Measurements from ENCODE around the gene TTLL5. TPM values are rescaled to one million over a fixed set of nuclear protein-coding genes. Genes with fewer than 3 reads are reported as not detected.

Gene TTLL5
- total RNA-seq, 5 donors from 2014 or later (not counting 1 experiment from before 2014, with no cell fraction given) = 15.4 to 36.2 (median 22.2) TPM

GRCh38 chr14:75784314-75784686, 123.3 kb downstream of the TTLL5 start:
- DNase-seq = no peak
- H3K4me3 Mint-ChIP-seq = no peak overlapping the region
- no peak for ATAC-seq (replicated peaks in 1 of 4)
- H3K27me3 Mint-ChIP-seq = no peaks in the 10 kb centered on the region
- CTCF ChIA-PET = no interaction called here
- peaks cover 0 to 11% (median 3%) of the 10 kb centered on the region in 3 donors for H3K9me3 Mint-ChIP-seq
- H3K27ac ChIP-seq (ENCODE audit: low read length) = no peak overlapping the region
- POLR2A ChIA-PET = no interaction called here
- no peaks in the 10 kb centered on the region for H3K9me3 ChIP-seq
- peaks cover 0 to 5% (median 0%) of the 10 kb centered on the region in 3 donors for H3K4me1 Mint-ChIP-seq
- WGBS (ENCODE audit: insufficient coverage) = 80% methylated on average over 1 of the region's 3 CpGs
- H3K27me3 ChIP-seq (replicated peaks in 1 of 2; ENCODE audit: control insufficient read depth in 2 of 2, extremely low read depth in 1 of 2, insufficient read depth in 2 of 2, low read length in 1 of 2) = no peaks in the 10 kb centered on the region
- H3K4me1 ChIP-seq (ENCODE audit: control insufficient read depth in 1 of 2, extremely low read depth in 1 of 2, insufficient read depth in 2 of 2, low read length in 2 of 2) = no peaks in the 10 kb centered on the region
- H3K27ac Mint-ChIP-seq = no peak overlapping the region
- H3K36me3 Mint-ChIP-seq = peaks cover 72% of the 10 kb centered on the region
- H3K36me3 ChIP-seq (ENCODE audit: control insufficient read depth in 2 of 2, extremely low read depth in 1 of 2, insufficient read depth in 1 of 2, low read length in 1 of 2) = peaks cover 8 to 9% of the 10 kb centered on the region in 2 donors
- H3K4me3 ChIP-seq (ENCODE audit: control insufficient read depth in 1 of 2, extremely low read depth in 1 of 2, low read length in 1 of 2) = no peak overlapping the region

- Mint-ChIP-seq H3K27me3 (no peaks in the 10 kb centered on the region), H3K9me3 (peaks cover 8 to 31% (median 11%) of the 10 kb centered on the region in 3 donors), H3K27ac (no peak overlapping the region), H3K36me3 (peaks cover 54% of the 10 kb centered on the region), H3K4me3 (no peak overlapping the region), H3K4me1 (no peaks in the 10 kb centered on the region)
- ATAC-seq (replicated peaks in 1 of 4) = no peak
- H3K4me3 ChIP-seq (ENCODE audit: control insufficient read depth in 1 of 2, extremely low read depth in 1 of 2, low read length in 1 of 2) = no peak overlapping the region
- H3K36me3 ChIP-seq (ENCODE audit: control insufficient read depth in 2 of 2, extremely low read depth in 1 of 2, insufficient read depth in 1 of 2, low read length in 1 of 2) = no peaks in the 10 kb centered on the region
- DNase-seq = no peak
- WGBS (ENCODE audit: insufficient coverage) = no CpG with 5 or more reads among the region's 2 CpGs
- H3K4me1 ChIP-seq (ENCODE audit: control insufficient read depth in 1 of 2, extremely low read depth in 1 of 2, insufficient read depth in 2 of 2, low read length in 2 of 2) = no peaks in the 10 kb centered on the region
- CTCF ChIA-PET = interaction anchor here in 1 of 2 donors (0.7 kb wide), 1 partner anchor 854 kb away, joined by 3 read pairs; no protein-coding TSS in a partner anchor
- POLR2A ChIA-PET = no interaction called here
- H3K27ac ChIP-seq (ENCODE audit: low read length) = no peak overlapping the region
- no peaks in the 10 kb centered on the region for H3K27me3 ChIP-seq (replicated peaks in 1 of 2; ENCODE audit: control insufficient read depth in 2 of 2, extremely low read depth in 1 of 2, insufficient read depth in 2 of 2, low read length in 1 of 2)
- H3K9me3 ChIP-seq = no peaks in the 10 kb centered on the region
These were observed 132.8 kb downstream of the TTLL5 start for GRCh38 chr14:75793806-75794205.

GRCh38 chr14:75794615-75795038, 133.6 kb downstream of the TTLL5 start:
- Mint-ChIP-seq H3K27me3 (no peaks in the 10 kb centered on the region), H3K36me3 (peaks cover 59% of the 10 kb centered on the region), H3K4me3 (no peak overlapping the region), H3K9me3 (peaks cover 13 to 34% (median 14%) of the 10 kb centered on the region in 3 donors), H3K27ac (peak overlapping the region in 1 of 2 donors; percentile 35), H3K4me1 (no peaks in the 10 kb centered on the region)
- H3K36me3 ChIP-seq (ENCODE audit: control insufficient read depth in 2 of 2, extremely low read depth in 1 of 2, insufficient read depth in 1 of 2, low read length in 1 of 2) = peaks cover 0 to 2% of the 10 kb centered on the region in 2 donors
- ChIA-PET POLR2A (interaction anchor here in 1 of 2 donors (0.6 kb wide), 1 partner anchor 15 kb away, joined by 3 read pairs; no protein-coding TSS in a partner anchor), CTCF (interaction anchor here in 1 of 2 donors (0.7 kb wide), 1 partner anchor 855 kb away, joined by 3 read pairs; no protein-coding TSS in a partner anchor)
- ATAC-seq (replicated peaks in 1 of 4) = no peak
- DNase-seq = no peak
- WGBS (ENCODE audit: insufficient coverage) = 100% methylated on average over 1 of the region's 2 CpGs
- no peaks in the 10 kb centered on the region for H3K27me3 ChIP-seq (replicated peaks in 1 of 2; ENCODE audit: control insufficient read depth in 2 of 2, extremely low read depth in 1 of 2, insufficient read depth in 2 of 2, low read length in 1 of 2)
- no peak overlapping the region for H3K27ac ChIP-seq (ENCODE audit: low read length)
- peaks cover 4% of the 10 kb centered on the region for H3K9me3 ChIP-seq
- H3K4me1 ChIP-seq (ENCODE audit: control insufficient read depth in 1 of 2, extremely low read depth in 1 of 2, insufficient read depth in 2 of 2, low read length in 2 of 2) = no peaks in the 10 kb centered on the region
- no peak overlapping the region for H3K4me3 ChIP-seq (ENCODE audit: control insufficient read depth in 1 of 2, extremely low read depth in 1 of 2, low read length in 1 of 2)

- peaks cover 80% of the 10 kb centered on the region for H3K36me3 Mint-ChIP-seq
- ChIA-PET CTCF (no interaction called here), POLR2A (no interaction called here)
- no peaks in the 10 kb centered on the region for H3K4me1 ChIP-seq (ENCODE audit: control insufficient read depth in 1 of 2, extremely low read depth in 1 of 2, insufficient read depth in 2 of 2, low read length in 2 of 2)
- H3K9me3 ChIP-seq = peaks cover 4% of the 10 kb centered on the region
- no peaks in the 10 kb centered on the region for H3K4me1 Mint-ChIP-seq
- no peak overlapping the region for H3K27ac ChIP-seq (ENCODE audit: low read length)
- no peak overlapping the region for H3K4me3 ChIP-seq (ENCODE audit: control insufficient read depth in 1 of 2, extremely low read depth in 1 of 2, low read length in 1 of 2)
- 88% methylated on average over 5 of the region's 5 CpGs for WGBS (ENCODE audit: insufficient coverage)
- no peak overlapping the region for H3K27ac Mint-ChIP-seq
- H3K36me3 ChIP-seq (ENCODE audit: control insufficient read depth in 2 of 2, extremely low read depth in 1 of 2, insufficient read depth in 1 of 2, low read length in 1 of 2) = peaks cover 0 to 2% of the 10 kb centered on the region in 2 donors
- H3K27me3 Mint-ChIP-seq = no peaks in the 10 kb centered on the region
- no peaks in the 10 kb centered on the region for H3K27me3 ChIP-seq (replicated peaks in 1 of 2; ENCODE audit: control insufficient read depth in 2 of 2, extremely low read depth in 1 of 2, insufficient read depth in 2 of 2, low read length in 1 of 2)
- no peak for DNase-seq
- no peak overlapping the region for H3K4me3 Mint-ChIP-seq
- peaks cover 13 to 34% (median 16%) of the 10 kb centered on the region in 3 donors for H3K9me3 Mint-ChIP-seq
- ATAC-seq (replicated peaks in 1 of 4) = no peak
These were observed 139.7 kb downstream of the TTLL5 start for GRCh38 chr14:75800792-75801191.

- 100% methylated on average over 1 of the region's 1 CpG for WGBS (ENCODE audit: insufficient coverage)
These were observed 141.4 kb downstream of the TTLL5 start for GRCh38 chr14:75802486-75802885.

GRCh38 chr14:75803765-75804164, 142.7 kb downstream of the TTLL5 start:
- Histone ChIP-seq H3K4me3 (ENCODE audit: control insufficient read depth in 1 of 2, extremely low read depth in 1 of 2, low read length in 1 of 2) (no peak overlapping the region), H3K27ac (ENCODE audit: low read length) (no peak overlapping the region), H3K4me1 (ENCODE audit: control insufficient read depth in 1 of 2, extremely low read depth in 1 of 2, insufficient read depth in 2 of 2, low read length in 2 of 2) (no peaks in the 10 kb centered on the region), H3K9me3 (peaks cover 4% of the 10 kb centered on the region), H3K27me3 (replicated peaks in 1 of 2; ENCODE audit: control insufficient read depth in 2 of 2, extremely low read depth in 1 of 2, insufficient read depth in 2 of 2, low read length in 1 of 2) (no peaks in the 10 kb centered on the region), H3K36me3 (ENCODE audit: control insufficient read depth in 2 of 2, extremely low read depth in 1 of 2, insufficient read depth in 1 of 2, low read length in 1 of 2) (peaks cover 2 to 4% of the 10 kb centered on the region in 2 donors)
- Mint-ChIP-seq H3K27me3 (no peaks in the 10 kb centered on the region), H3K4me1 (no peaks in the 10 kb centered on the region), H3K27ac (no peak overlapping the region), H3K36me3 (peaks cover 65% of the 10 kb centered on the region), H3K4me3 (no peak overlapping the region), H3K9me3 (peaks cover 5 to 13% (median 11%) of the 10 kb centered on the region in 3 donors)
- POLR2A ChIA-PET = no interaction called here
- DNase-seq (no peak), ATAC-seq (replicated peaks in 1 of 4) (no peak)
- 100% methylated on average over 2 of the region's 5 CpGs for WGBS (ENCODE audit: insufficient coverage)
- CTCF ChIA-PET = no interaction called here

More at GRCh38 chr14:75802486-75802885, 141.4 kb downstream of the TTLL5 start:
- Histone ChIP-seq H3K36me3 (ENCODE audit: control insufficient read depth in 2 of 2, extremely low read depth in 1 of 2, insufficient read depth in 1 of 2, low read length in 1 of 2) (peaks cover under 1 to 2% of the 10 kb centered on the region in 2 donors), H3K27me3 (replicated peaks in 1 of 2; ENCODE audit: control insufficient read depth in 2 of 2, extremely low read depth in 1 of 2, insufficient read depth in 2 of 2, low read length in 1 of 2) (no peaks in the 10 kb centered on the region), H3K4me1 (ENCODE audit: control insufficient read depth in 1 of 2, extremely low read depth in 1 of 2, insufficient read depth in 2 of 2, low read length in 2 of 2) (no peaks in the 10 kb centered on the region), H3K4me3 (ENCODE audit: control insufficient read depth in 1 of 2, extremely low read depth in 1 of 2, low read length in 1 of 2) (no peak overlapping the region), H3K27ac (ENCODE audit: low read length) (no peak overlapping the region), H3K9me3 (peaks cover 4% of the 10 kb centered on the region)
- no peak overlapping the region for H3K4me3 Mint-ChIP-seq
- CTCF ChIA-PET = no interaction called here
- POLR2A ChIA-PET = no interaction called here
- peaks cover 5 to 22% (median 16%) of the 10 kb centered on the region in 3 donors for H3K9me3 Mint-ChIP-seq
- H3K36me3 Mint-ChIP-seq = peaks cover 72% of the 10 kb centered on the region
- ATAC-seq (replicated peaks in 1 of 4) (no peak), DNase-seq (no peak)
- H3K27ac Mint-ChIP-seq = no peak overlapping the region
- H3K4me1 Mint-ChIP-seq = no peaks in the 10 kb centered on the region
- H3K27me3 Mint-ChIP-seq = no peaks in the 10 kb centered on the region
